Lower lobe of right lung (tissue), 2 donors: Measurements from ENCODE around the gene ARHGEF28. TPM values are rescaled to one million over a fixed set of nuclear protein-coding genes. Genes with fewer than 3 reads are reported as not detected.

ENCODE experiments used
- ATAC-seq, 2 donors: fragments of 200-7000 bp; cut with Tn5 transposase; one replicate each; pipeline ENCODE4 v1.9.1; 2020 to 2022; ENCODE audit warnings: mild to moderate bottlenecking in 2 of 2, moderate library complexity in 2 of 2
- DNase-seq: peaks from one replicate; pipeline ENCODE4 v3.0.0-alpha.2; 2020
- H3K27ac ChIP-seq: fragments of 200-600 bp; one replicate; pipeline ENCODE4 v1.8.0; 2022
- H3K27me3 ChIP-seq: fragments of 200-600 bp; one replicate; pipeline ENCODE4 v1.8.0; 2022; ENCODE audit warnings: low read depth
- H3K36me3 ChIP-seq: fragments of 200-600 bp; one replicate; pipeline ENCODE4 v1.8.0; 2022; ENCODE audit warnings: mild to moderate bottlenecking
- H3K4me1 ChIP-seq: fragments of 200-600 bp; one replicate; pipeline ENCODE4 v1.8.0; 2022
- H3K4me3 ChIP-seq: fragments of 200-600 bp; one replicate; pipeline ENCODE4 v1.8.0; 2022; ENCODE audit warnings: mild to moderate bottlenecking
- H3K9me3 ChIP-seq: fragments of 200-600 bp; one replicate; pipeline ENCODE4 v1.8.0; 2022
- intact Hi-C: fragments of 100-400 bp; cut with DNase I; formaldehyde crosslinking; loops from one replicate; pipeline ENCODE4 v1.11.0; 2022
- total RNA-seq: library from RNA; stranded (reverse); fragmentation: NEBNext Ultra II Directional; extraction: Animal tissue kit (Norgen Biotek cat#: 25700); gene quantifications from one replicate; pipeline ENCODE4 v1.2.1, GENCODE V29; 2021
- TF ChIP-seq, protein P1 (sequence below): fragments of 200-600 bp; IDR thresholded peaks from one replicate; pipeline ENCODE4 v1.8.0; 2022; ENCODE audit warnings: antibody characterized with exemption, mild to moderate bottlenecking
- donor health status: DM: no; HTN: yes; CAD: no; lungs with severe emphysema.

ARHGEF28 gene
- total RNA-seq, 1 donor from 2014 or later: 30.4 TPM

DNA sequence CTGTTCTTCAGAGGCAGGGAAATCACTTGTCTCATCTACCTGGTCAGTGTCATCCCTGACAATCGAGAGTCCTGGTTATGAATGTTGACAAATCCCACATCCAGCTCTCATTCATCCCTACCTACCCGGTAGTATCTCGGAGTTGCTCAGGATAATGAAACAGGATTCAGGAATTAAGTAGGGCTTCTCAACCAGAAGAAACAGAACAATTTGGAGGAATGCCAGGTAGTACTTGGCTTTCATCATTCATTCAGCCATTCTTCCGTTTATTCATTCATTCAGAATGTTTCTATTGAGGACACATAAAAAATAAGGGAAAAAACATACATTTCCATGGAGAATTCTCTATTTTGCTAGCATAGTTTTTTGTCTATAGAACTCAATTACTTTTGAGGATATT is 195.0 kb downstream of the ARHGEF28 start:
- Histone ChIP-seq H3K4me3 (no peak overlapping the region), H3K27me3 (no peaks in the 10 kb centered on the region), H3K36me3 (no peaks in the 10 kb centered on the region), H3K9me3 (no peaks in the 10 kb centered on the region), H3K27ac (no peak overlapping the region), H3K4me1 (peaks cover 20% of the 10 kb centered on the region)
- DNase-seq (no peak), ATAC-seq (no peak)
- intact Hi-C loops: no loop called here
- TF ChIP-seq, protein P1, sequence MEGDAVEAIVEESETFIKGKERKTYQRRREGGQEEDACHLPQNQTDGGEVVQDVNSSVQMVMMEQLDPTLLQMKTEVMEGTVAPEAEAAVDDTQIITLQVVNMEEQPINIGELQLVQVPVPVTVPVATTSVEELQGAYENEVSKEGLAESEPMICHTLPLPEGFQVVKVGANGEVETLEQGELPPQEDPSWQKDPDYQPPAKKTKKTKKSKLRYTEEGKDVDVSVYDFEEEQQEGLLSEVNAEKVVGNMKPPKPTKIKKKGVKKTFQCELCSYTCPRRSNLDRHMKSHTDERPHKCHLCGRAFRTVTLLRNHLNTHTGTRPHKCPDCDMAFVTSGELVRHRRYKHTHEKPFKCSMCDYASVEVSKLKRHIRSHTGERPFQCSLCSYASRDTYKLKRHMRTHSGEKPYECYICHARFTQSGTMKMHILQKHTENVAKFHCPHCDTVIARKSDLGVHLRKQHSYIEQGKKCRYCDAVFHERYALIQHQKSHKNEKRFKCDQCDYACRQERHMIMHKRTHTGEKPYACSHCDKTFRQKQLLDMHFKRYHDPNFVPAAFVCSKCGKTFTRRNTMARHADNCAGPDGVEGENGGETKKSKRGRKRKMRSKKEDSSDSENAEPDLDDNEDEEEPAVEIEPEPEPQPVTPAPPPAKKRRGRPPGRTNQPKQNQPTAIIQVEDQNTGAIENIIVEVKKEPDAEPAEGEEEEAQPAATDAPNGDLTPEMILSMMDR: no peak

DNA sequence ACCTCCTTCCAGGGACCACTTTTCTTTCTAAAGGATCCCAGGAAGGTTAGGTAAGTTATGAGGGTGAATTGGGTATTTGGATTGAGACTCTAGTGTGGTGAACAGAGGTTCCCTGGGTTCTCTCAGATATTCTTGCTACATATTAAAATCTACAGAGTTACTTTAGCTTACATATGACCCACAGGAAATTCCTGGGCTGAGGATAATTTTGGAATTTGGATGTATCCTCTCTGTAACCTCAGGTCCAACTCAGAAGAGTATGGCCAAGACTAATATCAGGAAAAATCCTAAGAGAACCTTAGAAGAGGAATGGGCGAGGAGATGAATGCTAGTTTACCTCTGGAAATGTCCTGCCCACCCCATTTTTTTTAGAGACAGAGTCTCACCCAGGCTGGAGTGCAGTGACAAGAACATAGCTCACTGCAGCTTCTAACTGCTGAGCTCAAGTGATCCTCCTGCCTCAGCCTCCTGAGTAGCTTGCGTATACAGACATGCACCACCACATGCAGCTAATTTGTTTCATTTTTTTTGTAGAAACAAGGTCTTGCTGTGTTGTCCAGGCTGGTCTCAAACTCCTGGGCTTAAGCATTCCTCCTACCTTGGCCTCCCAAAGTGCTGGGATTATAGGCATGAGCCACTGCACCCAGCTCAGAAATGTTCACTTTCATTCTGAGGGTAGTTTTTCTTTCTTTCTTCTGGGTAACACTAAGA is 196.4 kb downstream of the ARHGEF28 start:
- Histone ChIP-seq H3K27ac (no peak overlapping the region), H3K4me3 (no peak overlapping the region), H3K27me3 (no peaks in the 10 kb centered on the region), H3K9me3 (no peaks in the 10 kb centered on the region), H3K36me3 (no peaks in the 10 kb centered on the region), H3K4me1 (peaks cover 30% of the 10 kb centered on the region)
- no peak for ATAC-seq
- intact Hi-C loops: no loop called here
- DNase-seq: no peak
- TF ChIP-seq, protein P1: no peak

DNA sequence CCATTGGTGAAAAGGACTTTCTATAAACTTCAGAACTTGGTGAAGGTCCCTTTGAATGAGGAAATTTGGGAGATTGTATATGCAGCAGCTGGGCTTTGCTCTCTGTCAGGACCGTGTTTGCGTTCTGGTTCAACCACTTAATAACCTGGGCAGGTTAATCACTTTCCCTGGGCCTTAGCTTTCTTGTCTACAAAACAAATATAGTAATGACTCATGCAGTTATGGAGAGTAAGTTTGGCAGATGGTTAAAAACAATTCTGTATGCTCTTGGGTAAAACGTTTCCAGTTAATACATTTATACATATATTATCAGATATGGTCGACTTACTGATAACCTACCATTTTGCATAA is 197.0 kb downstream of the ARHGEF28 start:
- Histone ChIP-seq H3K27me3 (no peaks in the 10 kb centered on the region), H3K4me1 (peaks cover 30% of the 10 kb centered on the region), H3K9me3 (no peaks in the 10 kb centered on the region), H3K36me3 (no peaks in the 10 kb centered on the region), H3K4me3 (no peak overlapping the region), H3K27ac (no peak overlapping the region)
- DNase-seq (no peak), ATAC-seq (peak; percentile 71 to 87)
- TF ChIP-seq, protein P1: no peak
- intact Hi-C loops: no loop called here

DNA sequence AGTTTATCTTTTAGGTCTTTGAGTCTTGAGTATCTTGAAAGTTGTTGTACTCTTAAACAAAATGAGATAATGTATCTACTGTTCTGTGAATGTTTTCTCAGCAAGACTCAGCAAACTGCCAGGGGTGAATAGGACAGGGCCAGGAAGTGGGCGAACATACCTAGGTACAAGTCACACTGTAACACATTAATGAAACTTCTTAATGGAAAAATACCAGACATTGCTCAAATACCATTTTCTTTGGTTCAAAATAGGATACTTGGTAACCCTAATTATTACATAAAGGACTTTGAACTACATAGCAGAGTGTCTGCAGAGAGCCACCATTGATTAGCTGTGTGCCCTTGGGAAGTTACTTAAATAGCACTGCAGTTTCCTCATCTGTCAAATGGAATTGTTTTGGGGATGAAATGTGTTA is 197.5 kb downstream of the ARHGEF28 start:
- DNase-seq (no peak), ATAC-seq (no peak)
- H3K27ac ChIP-seq: no peak overlapping the region
- no peaks in the 10 kb centered on the region for H3K27me3 ChIP-seq
- H3K4me1 ChIP-seq: peaks cover 30% of the 10 kb centered on the region
- no peaks in the 10 kb centered on the region for H3K9me3 ChIP-seq
- TF ChIP-seq, protein P1: no peak
- intact Hi-C loops: no loop called here
- no peaks in the 10 kb centered on the region for H3K36me3 ChIP-seq
- H3K4me3 ChIP-seq: no peak overlapping the region

DNA sequence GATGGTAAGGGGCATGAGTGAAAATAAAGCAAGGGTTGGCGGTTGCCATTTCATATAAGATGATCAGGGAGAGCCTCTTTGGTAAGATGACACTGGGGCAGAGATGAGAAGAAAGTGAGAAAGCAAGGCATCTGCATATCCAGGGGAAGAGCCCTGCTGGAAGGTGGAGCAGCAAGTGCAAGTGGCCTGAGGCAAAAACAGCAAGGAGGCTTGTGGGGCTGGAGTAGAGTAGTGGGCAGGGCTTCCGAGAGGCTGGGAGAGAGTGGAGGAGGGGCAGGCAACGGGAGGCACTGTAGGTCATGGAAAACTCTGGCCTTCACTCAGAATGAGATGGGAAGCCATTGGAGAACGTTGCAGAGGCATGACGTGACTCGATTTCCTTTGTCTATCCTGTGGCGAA is 199.2 kb downstream of the ARHGEF28 start:
- peaks cover 30% of the 10 kb centered on the region for H3K4me1 ChIP-seq
- H3K36me3 ChIP-seq: no peaks in the 10 kb centered on the region
- no peaks in the 10 kb centered on the region for H3K27me3 ChIP-seq
- intact Hi-C loops: no loop called here
- no peak overlapping the region for H3K4me3 ChIP-seq
- peak overlapping the region; percentile 0 for H3K27ac ChIP-seq
- no peak for ATAC-seq
- no peaks in the 10 kb centered on the region for H3K9me3 ChIP-seq
- no peak for DNase-seq
- TF ChIP-seq, protein P1: no peak
